Medulla oblongata (tissue), 1 donor: ENCODE data around the gene TNS3.

ENCODE experiments used
- DNase-seq: peaks from one replicate; pipeline ENCODE4 v3.0.0-alpha.2; 2015; ENCODE audit errors: extremely low spot score

Gene TNS3

DNA sequence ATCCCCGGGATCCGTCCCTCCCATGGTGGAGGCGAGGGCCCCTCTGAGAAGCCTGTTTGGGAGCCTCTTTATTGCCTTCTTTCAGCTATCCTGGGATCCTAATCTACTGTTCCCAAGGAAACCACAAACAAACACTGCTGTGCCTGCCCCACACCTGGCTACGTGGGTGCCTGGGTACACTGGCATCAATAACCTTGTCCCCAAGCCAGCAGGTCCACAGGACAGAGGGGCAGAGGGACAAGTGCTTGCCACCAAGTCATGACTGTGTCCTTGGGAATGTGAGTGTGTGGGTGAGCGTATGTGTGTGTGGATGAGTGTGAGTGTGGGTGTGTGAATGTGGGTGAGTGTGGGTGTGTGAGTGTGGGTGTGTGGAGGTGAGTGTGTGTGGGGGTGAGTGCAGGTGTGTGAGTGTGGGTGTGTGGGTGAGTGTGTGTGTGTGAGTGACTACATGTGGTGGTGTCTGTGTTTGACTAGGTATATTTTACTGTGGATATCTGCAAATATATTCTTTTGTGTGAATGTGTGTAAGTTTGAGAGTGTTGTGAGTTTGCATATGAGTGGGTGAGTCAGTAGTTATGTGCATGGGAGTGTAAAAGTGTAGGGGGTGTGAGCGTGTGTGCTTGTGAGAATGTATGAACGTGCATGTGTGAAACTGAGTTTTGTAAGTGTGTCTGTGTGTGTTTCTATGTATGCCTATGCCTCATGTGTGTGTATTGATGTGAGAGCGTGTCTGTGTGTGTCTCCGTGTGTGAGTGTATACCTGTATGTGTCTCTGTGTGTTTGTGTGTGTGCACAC is 96.1 kb downstream of the TNS3 start:
- DNase-seq: no peak

DNA sequence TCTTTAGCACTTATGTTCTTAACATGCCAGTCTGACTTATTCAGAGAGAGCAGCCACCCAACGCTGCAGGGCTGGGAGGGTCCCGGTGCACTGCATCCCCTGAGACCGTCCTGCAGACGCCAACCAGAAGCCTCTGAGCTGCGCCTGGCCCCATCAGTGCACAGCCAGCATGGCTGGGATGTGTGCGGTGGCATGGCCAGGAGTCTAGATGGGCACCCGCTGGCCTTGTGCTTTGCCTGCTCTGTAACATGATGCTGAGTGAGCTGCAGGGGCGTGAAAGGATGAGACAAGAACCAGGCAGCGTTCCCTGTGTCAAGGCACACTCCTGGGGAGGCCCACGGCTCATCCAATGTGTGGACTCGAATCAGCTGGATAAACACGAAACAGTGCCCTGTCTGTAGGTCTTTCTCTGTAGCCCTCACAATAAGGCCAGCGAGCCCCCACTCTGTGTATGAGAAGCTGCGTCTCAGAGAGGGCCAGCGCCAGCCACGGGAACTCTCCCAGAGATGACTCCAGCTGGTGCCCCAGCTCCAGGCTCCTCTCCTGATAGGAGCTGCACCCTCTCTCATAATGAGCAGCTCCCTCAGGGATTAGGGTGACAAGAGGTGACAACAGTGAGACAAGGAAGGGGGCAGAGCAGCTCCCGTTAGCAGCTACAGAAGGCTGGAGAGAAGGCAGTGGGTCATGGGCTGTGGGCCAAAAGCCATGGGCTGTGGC is 96.8 kb downstream of the TNS3 start:
- DNase-seq: no peak

DNA sequence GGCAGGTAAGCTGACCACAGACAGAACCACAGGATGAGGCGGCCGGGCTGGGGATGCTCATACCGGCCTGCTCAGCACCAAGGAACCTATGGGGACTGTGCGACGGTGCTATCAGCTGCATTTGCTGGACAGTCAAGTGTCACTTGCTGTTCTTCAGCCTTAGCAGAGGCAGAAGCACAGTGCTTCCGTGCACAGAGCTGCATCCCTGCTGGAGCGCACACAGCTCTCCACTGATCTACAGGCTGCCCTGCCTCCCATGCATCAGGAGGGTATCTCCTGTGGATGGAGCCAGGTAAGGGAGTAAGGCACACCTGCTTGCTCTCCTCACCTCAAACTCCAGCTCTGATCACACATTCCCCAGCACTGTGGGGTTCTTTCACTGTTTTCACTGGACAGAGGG is 97.5 kb downstream of the TNS3 start:
- DNase-seq: no peak

DNA sequence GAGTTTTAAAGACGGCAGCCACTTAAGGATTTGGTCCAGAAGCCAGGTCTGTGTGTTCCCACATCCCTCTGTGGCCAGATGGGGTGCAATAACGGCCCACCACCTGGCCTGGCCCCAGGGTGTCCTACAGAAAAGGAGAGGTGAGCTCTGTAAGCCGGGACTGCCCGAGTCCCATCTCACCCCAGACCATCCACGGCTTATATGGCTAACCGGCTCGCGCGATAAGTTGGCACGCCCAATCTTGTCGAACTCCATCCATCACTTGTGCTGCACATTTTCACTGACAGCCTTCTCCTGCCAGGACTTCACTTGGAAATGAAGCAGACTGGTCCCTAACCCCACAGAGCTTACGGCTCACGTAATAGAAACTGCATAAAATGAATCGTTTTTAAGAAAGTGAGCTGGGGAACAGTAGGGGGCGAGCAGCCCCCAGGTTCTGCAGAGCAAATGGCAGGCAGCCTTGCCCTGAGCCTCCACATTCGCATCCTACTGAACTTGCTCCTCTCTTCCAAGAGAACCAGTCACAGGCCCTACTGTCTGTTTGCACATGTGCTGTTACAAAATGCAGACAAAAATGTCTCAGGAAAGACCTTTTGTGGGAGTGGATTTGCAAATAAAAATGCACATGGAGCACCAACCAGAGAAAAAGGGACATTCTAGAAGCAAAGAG is 98.2 kb downstream of the TNS3 start:
- DNase-seq: no peak

DNA sequence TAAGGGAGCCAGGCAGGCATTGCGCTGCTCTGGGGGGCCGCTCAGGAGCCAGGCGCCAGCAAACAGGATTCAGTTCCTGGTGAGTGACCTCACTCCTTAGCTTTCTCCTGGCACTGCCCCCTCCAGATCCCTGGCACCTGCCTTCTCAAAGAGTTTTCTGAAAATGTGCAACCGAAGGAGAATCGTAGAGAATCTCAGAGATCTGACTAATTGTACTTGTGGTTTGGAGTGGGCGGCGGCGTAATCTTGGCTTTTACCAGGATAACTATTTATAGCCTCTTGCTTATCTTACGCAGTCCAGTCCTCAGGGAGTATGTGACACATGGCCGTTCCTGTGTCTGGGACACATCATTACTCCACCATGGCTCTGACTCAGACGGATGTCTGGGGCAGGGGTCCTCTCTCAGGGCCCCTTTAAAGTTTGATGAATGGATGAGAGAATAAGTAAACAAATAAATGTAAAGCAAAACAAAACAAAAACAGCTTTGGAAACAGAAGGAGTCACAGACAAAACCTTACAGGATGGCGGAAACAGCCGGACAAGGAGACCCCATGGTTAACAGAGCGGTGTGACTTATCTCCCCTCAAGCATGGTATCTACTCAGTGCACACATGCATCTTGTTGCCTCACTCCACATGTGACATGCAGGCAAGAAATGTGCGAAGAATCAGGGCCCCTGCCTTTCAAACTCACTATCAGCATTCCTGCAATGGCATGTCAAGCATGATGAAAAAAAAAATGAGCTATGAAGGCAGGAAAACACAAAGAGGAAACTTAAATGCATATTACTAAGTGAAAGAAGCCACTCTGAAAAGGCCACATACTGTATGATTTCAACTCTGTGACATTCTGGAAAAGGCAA is 99.7 kb downstream of the TNS3 start:
- no peak for DNase-seq

DNA sequence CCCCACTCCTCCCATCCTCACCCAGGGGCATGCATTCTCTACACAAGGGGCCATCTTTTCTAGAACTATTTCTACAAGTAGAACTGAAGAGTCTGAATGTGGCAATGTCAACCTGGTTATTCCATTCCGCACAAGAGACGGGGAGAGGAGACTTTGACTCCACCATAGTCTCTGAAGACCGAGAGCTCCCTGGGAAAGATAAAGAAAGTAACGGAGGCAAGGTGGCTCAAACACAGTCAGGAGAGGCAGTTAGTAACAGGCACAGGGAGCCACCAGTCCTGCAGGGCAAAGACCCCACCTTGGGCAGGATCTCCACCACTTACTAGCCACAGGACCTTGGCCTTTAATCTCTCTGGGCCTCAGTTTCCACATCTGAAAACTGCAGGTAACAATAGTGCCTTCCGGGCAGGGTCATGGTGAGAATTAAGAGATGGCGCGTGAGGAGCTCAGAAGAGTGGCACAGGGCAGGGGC is 100.3 kb downstream of the TNS3 start:
- DNase-seq: no peak

DNA sequence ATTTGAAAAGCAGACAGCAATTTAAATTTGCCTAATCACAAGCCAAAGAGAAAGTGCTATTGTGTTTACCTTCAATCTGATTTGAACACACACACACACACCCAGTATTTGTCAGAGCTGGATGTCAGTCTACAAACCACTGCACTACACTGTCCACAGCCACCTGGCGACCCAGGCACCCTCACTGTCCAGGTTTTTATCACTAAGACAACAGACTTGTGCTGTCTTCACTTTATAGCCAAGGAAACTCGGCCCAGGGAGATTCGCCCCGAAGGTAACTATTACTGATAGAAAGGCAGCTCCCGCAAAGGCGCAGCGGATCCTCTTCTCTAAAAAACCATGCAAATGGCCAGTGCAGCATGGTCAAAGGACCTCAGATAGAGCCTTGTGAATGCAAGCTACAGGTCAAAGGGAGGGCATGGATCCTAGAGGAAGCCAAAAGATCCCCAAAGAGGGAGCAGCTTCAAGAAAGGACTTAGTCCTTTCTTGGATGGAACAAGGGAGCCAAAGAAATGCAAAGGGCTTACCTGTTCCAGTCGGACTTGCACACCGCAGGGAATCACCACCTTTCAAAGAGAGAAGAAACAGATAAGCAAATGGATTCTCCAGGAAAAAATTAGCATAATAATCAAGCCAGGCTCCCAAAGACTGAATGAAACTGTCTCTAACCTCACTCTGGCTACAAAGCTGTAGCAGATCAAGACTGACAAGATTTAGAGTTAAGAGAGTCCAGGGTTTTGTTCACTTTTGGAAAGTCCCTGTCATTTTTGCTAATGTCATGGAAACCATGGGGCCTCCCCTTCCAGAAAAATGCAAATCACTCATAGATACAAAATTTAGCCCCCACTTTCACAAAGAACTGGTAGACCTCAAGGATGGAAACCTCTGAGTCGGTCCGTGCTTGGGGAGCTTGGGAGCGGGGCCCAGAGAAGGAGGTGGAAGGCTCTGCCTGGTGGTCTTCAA is 101.1 kb downstream of the TNS3 start:
- no peak for DNase-seq

DNA sequence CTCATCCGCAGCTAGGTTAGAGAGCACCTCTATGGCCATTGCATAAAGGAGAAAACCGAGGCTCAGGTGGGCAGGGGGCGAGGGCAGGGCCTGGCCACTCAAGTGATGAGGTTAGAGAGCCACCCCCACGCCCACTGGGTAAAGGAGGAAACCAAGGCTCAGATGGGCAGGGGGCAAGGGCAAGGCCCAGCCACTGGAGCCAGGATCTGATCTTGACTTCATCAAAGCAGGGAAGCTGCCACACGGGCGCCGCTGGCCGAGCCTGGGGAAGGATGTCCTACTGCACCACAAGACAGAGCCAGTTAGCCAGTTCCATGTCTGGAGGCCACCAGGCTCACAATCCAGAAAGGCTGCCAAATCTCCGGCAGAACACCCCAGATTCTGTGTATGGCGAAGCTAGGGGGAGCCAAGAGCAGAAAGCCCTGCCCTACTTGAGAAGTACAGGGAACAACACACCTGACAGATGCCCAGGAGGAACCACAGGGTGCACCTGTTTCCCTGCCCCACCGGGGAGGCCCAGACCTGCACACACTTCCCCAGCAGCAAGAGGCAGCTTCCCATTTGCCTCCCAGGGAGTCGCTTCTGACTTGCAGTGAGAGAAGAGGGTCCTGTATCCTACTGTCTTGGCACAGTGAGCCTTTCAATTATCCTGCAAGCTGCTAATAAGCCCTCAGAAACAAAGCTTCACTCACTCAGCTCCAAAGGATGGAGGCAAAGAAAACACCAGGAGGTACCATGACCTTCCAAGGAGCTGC is 101.9 kb downstream of the TNS3 start:
- no peak for DNase-seq

DNA sequence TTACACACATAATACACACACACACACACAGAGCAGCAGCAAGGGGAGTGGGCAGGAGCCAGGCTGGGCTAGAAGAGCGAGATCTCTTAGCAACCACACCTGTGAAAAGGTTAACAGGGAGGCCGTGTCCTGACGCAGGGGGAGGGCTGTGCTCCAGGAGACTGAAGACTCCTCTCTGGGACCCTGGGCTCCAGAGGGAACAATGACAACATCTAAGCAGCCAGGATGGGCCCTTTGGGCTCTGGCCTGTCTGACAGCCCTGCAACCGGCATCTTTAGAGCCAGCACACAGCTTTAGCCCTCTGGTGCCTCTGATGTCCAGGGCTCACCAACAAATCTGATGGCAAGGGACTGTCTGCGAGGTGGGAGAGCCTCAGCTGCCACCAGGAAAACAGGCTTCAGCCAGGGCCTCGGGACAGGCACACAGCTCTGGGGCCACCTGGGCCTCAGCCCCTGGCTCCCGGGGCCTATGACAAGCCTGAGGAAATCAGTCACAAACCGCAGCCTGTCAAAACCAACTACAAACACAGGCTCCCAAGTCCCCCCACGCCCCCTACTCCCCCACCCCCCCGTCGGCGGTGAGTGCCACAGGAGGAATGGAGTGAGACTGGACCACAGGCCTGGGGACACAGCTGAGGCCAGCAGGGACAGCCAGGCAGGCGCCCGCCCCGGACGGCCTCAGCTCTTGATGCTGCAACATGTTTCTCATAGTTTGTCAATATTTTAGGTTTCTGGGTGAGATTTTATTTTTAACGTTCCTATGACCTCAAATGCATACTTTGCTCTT is 102.8 kb downstream of the TNS3 start:
- no peak for DNase-seq

DNA sequence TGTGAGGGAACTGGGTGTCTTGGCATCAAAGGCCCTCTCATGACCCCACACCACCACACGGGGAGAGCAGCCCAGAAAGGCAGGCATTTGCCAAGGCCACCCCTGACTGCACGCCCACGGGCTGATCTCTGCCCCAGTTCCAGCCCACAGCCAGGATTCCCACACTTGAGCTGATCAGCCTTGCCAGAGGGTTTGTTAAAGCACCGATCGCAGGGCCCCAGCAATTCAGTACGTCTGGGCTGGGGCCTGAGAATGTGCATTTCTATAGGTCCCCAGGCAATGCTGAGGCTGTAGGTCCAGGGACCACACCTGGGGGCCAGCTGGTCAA is 103.9 kb downstream of the TNS3 start:
- DNase-seq: no peak

DNA sequence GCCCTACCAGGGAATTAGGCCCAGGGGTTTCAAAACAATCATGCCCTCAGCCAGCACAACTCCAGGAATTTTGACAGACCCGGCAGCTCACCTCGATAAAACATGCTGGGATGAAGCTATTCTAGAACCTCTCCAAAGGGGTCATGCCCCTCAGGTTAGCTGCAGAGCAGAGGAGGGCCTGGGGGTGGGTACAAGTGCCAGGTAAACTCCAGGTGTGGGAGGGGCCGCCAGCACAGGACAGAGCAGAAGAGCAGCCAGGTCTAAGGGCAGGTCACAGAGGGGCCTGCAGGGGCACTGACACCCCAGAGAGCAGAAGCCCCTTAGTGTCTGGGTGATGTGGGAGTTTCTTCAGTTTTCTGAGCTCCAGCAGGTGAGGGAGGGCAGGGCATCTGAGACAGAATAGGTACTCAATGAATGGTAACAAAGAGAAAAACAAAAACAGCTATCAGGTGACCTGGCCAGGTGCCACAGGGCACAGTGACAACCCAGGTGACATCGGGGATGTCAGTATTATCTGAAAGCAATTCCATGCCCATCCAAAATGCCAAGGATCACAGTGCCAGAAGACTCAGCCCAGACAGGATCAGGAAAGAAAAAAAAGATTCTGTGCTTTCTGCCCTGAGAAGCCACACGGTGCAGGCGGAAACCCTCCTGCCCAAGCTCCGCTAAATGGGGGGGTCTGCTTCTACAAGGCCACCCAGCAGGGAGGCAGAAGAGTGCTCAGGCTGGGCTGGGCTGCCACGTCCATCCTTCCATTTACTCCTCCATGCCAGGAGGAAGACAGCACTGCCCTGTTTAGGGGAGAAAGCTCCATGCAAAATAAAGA is 104.5 kb downstream of the TNS3 start:
- no peak for DNase-seq

DNA sequence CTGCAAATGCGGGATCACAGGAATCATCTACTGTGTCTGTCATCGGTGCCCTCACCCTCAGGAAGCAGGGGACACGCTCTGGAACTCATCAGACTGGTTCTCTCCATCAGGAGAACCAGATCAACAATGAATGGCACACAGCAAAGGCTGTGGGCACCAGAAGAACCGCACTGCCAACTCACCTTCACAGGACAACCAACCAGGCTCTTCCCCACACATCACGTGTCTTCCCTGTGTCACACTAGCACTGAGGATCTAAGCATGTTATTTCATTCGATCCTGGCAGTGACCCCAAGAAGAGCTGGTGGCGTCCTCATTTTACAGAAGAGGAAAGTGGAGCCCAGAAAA is 106.1 kb downstream of the TNS3 start:
- no peak for DNase-seq

DNA sequence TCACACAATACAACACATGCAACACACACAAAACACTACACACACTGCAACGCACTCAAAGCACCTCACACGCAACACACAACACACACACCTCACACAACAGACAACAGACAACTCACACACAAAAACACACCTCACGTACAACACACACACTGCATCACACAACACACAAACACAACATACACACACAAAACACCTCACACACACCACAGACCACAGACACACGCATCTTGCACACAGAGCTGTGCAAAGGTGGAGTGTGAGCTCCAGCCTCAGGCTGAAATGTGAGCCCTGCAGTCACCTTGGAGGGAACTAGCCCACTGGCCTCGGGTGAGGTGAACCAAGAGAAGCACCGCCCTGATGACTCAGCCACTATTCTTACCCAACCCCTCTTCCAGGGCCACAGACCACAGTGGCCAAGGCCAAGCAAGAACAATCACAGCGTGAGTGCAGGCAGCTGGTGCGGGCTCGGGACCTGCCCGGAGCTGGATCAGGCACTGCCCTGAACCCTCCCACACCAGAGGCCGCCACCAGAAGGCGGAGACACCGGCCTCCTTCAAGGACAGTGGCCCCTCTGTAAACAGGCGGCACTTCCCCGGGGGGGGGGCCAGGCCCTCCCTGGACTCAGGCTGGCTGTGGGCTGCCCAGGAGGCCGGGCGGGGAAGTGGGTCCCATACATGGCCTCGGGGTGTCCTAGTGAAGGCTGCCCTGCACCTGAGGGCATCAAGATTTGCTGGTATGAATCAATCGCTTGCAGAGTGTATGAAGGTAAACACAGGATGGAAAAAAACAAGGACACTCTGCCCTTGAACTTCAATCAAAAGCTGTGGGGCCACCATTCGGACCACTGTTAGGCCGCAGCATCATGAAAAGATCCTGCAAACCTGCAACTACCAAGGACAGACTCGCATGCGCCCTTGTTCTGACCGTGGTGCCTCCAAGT is 106.7 kb downstream of the TNS3 start:
- DNase-seq: peak; percentile 55

DNA sequence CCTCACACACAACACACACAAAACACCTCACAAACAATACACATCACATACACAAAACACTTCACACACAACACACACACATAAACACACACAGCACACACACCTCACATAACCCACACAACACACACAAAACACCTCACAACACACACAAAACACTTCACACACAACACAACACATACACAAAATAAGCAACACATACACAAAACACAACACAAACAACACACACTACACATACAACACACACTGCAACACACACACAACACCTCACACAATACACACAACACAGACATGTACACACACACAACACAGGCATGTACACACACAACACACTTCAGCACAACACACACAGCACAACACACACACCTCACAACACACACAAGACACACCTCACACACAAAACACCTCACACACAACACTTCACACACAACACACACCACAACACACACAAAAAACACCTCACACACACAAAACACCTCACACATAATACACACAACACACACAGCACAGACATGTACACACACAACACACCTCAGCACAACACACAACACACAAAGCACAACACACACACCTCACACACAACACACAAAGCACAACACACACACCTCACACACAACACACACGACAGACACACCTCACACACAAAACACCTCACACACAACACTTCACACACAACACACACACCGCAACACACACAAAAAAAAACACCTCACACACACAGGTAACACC is 107.5 kb downstream of the TNS3 start:
- no peak for DNase-seq

DNA sequence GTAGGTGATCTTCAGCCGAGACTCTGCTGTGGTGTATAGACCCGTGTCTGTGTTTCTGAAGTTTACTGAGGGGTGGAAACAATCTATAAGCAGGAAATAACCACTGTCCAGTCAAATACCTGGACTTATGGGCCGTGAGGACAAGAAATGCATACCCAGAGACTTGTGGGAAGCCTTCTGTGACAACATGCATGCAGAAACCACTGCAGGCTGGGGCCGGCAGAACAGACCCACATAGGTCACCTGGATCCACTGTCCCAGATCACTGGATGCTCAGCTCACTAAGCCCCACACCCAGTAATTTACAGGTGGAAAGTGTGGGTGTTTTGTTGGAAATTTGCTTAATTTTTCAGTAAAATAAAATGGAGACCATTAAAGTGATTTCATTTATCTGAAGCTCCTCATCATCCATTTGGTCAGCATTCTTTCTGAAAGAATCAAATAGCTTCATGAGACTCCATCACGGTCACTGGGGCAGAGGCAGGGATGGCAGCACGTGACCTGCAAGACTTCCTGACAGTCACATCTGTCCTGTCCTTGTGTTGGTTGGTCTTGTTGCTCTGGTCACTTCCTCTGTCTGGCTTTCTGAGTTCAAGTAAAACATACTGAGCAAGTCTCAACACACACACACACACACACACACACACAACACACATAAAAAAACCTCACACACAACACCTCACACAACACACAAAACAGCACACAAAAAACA is 108.3 kb downstream of the TNS3 start:
- DNase-seq: no peak
